Endothelial cell of umbilical vein (primary cell): ENCODE measurements around the gene MADCAM1. TPM values are rescaled to one million over a fixed set of nuclear protein-coding genes. Genes with fewer than 3 reads are reported as not detected.

ENCODE experiments used
- BruUV-seq: library from RNA; stranded (reverse); fragments of 400-500 nt; replicated peaks from 2 replicates; lab custom pipeline; 2021; lab: Mats Ljungman, UMichigan
- CTCF ChIA-PET: fragments of 300-600, 350-600 bp; sonication (Branson Sonifier 250); formaldehyde crosslinking; loops from one replicate; lab custom pipeline; 2021; ENCODE audit warnings: antibody characterized with exemption, inconsistent platforms; lab: Charles Lee
- POLR2A ChIA-PET: fragments of 300-600, 350-600 bp; sonication (Branson Sonifier 250); formaldehyde crosslinking; loops from one replicate; lab custom pipeline; 2021; ENCODE audit warnings: antibody characterized with exemption, inconsistent platforms; lab: Charles Lee
- DNase-seq: peaks from one replicate; pipeline ENCODE4 v3.0.0-alpha.2; 2011; ENCODE audit warnings: low read depth, low spot score
- FAIRE-seq: peaks from 2 replicates; lab custom pipeline; 2011; peaks lifted over from hg19 to GRCh38; lab: Jason Lieb, UNC
- H2AFZ ChIP-seq: 2 replicates; pipeline ENCODE4 v1.6.0; 2012; ENCODE audit warnings: low read depth, low read length, control low read depth, inconsistent platforms
- H3K27ac ChIP-seq: 2 replicates; pipeline ENCODE4 v1.5.1; 2011; ENCODE audit warnings: low read depth, mild to moderate bottlenecking, control low read depth, low read length, moderate library complexity; ENCODE audit not compliant: insufficient read depth
- H3K27me3 ChIP-seq, 2 experiments: 2 replicates each; pipeline versions ENCODE4 v1.6.0 to v1.6.1; 2011; ENCODE audit warnings: low read length in 2 of 2, mixed read lengths in 1 of 2; ENCODE audit not compliant: control insufficient read depth in 2 of 2, insufficient read depth in 2 of 2
- H3K36me3 ChIP-seq, 2 experiments: 2 replicates in 1 of 2; 3 replicates in 1 of 2; pipeline ENCODE4 v1.5.1; 2011; ENCODE audit warnings: low read length in 2 of 2, mild to moderate bottlenecking in 1 of 2, moderate library complexity in 1 of 2; ENCODE audit not compliant: control insufficient read depth in 2 of 2, insufficient read depth in 2 of 2; ENCODE audit errors: extremely low read depth in 1 of 2
- H3K4me1 ChIP-seq: 3 replicates; pipeline ENCODE4 v1.5.1; 2011; ENCODE audit warnings: mild to moderate bottlenecking, low read length; ENCODE audit not compliant: control insufficient read depth, insufficient read depth; ENCODE audit errors: extremely low read depth
- H3K4me2 ChIP-seq: 2 replicates; pipeline ENCODE4 v1.6.1; 2011; ENCODE audit warnings: low read length, control low read depth, mixed read lengths; ENCODE audit not compliant: insufficient read depth
- H3K4me3 ChIP-seq, 3 experiments: fragments of 200-600 bp in 1 of 3; sonication (generic), shearing (Covaris generic) in 1 of 3; replicated peaks in 1 of 3; 2 replicates each; pipeline ENCODE4 v1.5.1; 2011 to 2016; ENCODE audit warnings: control low read depth in 3 of 3, low read length in 3 of 3, mild to moderate bottlenecking in 2 of 3, inconsistent platforms in 1 of 3, low read depth in 1 of 3, moderate library complexity in 1 of 3; ENCODE audit not compliant: insufficient read depth in 1 of 3
- H3K79me2 ChIP-seq: 2 replicates; pipeline ENCODE4 v1.6.0; 2012; ENCODE audit warnings: low read length, inconsistent platforms; ENCODE audit not compliant: control insufficient read depth, insufficient read depth
- H3K9ac ChIP-seq: replicated peaks from 2 replicates; pipeline ENCODE3; 2011; ENCODE audit warnings: low read length, control low read depth; ENCODE audit not compliant: insufficient read depth; ENCODE audit errors: extremely low read depth
- H3K9me1 ChIP-seq: replicated peaks from 3 replicates; pipeline ENCODE4 v1.6.0; 2011; ENCODE audit warnings: mild to moderate bottlenecking, low read length; ENCODE audit not compliant: control insufficient read depth, insufficient read depth; ENCODE audit errors: extremely low read depth
- H3K9me3 ChIP-seq: replicated peaks from 2 replicates; pipeline ENCODE4 v1.5.1; 2012; ENCODE audit warnings: low read length, inconsistent platforms; ENCODE audit not compliant: control insufficient read depth, insufficient read depth
- H4K20me1 ChIP-seq: replicated peaks from 2 replicates; pipeline ENCODE3; 2011; ENCODE audit warnings: mild to moderate bottlenecking, low read length; ENCODE audit not compliant: control insufficient read depth, insufficient read depth; ENCODE audit errors: extremely low read depth
- CTCF ChIP-seq, 2 donors: IDR thresholded peaks; 1 replicate in 1 of 2; 2 replicates in 1 of 2; pipeline ENCODE4 v1.5.1; 2011; ENCODE audit warnings: low read length in 2 of 2, mild to moderate bottlenecking in 2 of 2, moderate library complexity in 2 of 2, control low read depth in 1 of 2, inconsistent platforms in 1 of 2, low read depth in 1 of 2; ENCODE audit not compliant: insufficient read depth in 1 of 2; ENCODE audit errors: extremely low read depth in 1 of 2
- FOS ChIP-seq: IDR thresholded peaks from 2 replicates; pipeline ENCODE4 v1.6.1; 2011; ENCODE audit warnings: mild to moderate bottlenecking, low read length, moderate library complexity, borderline replicate concordance; ENCODE audit not compliant: insufficient read depth
- MYC ChIP-seq: IDR thresholded peaks from one replicate; pipeline ENCODE4 v1.6.1; 2011; ENCODE audit warnings: mild to moderate bottlenecking, low read depth, low read length
- POLR2A ChIP-seq: IDR thresholded peaks from 2 replicates; pipeline ENCODE4 v1.6.1; 2012; ENCODE audit warnings: low read depth, mild to moderate bottlenecking, control low read depth, low read length
- dilution Hi-C: fragments of 300-500 bp; cut with MboI; formaldehyde crosslinking; loops from one replicate; pipeline ENCODE4 v1.15.0; 2019; ENCODE audit warnings: low sequenced_read_pairs; ENCODE audit not compliant: extremely low pct_ligation_motif_present
- intact Hi-C: fragments of 100-400 bp; cut with micrococcal nuclease; formaldehyde crosslinking; loops from one replicate; pipeline ENCODE4 v1.10.0; 2022
- polyA plus RNA-seq, 4 experiments: library from polyadenylated mRNA; depleted of rRNA in 3 of 4; stranded (reverse) in 3 of 4; unstranded in 1 of 4; fragments of >200 nt; gene quantifications; 2 replicates each; pipeline versions ENCODE4 v1.2.1 to v1.2.3, GENCODE V29; 2011 to 2012; ENCODE audit warnings: missing spikeins in 1 of 4
- total RNA-seq: library from RNA; stranded (reverse); gene quantifications from 2 replicates; pipeline ENCODE4 v1.2.3, GENCODE V29; 2021

Gene MADCAM1
- total and polyA plus RNA-seq, 2 donors (not counting 3 experiments of a cell fraction or from before 2014, with no cell fraction given): 0.07 to 0.31 TPM

- no peaks in the 10 kb centered on the region for H3K9me1 ChIP-seq
- H3K79me2 ChIP-seq: no peaks in the 10 kb centered on the region
- no peak overlapping the region for H3K4me2 ChIP-seq
- no peaks in the 10 kb centered on the region for H3K36me3 ChIP-seq
- H3K4me3 ChIP-seq: no peak overlapping the region
- no peaks in the 10 kb centered on the region for H4K20me1 ChIP-seq
- ChIA-PET POLR2A (no interaction called here), CTCF (no interaction called here)
- intact Hi-C loops (no loop called here), dilution Hi-C loops (no loop called here)
- no peak overlapping the region for H2AFZ ChIP-seq
- TF ChIP-seq FOS (no peak), CTCF (IDR thresholded peaks at IDR 0.05; ENCODE audit: extremely low read depth in 1 of 2, insufficient read depth in 1 of 2, low read depth in 1 of 2, low read length in 2 of 2) (no peak), MYC (no peak), POLR2A (no peak)
- FAIRE-seq (no peak), DNase-seq (no peak)
- H3K27ac ChIP-seq: no peak overlapping the region
- H3K9ac ChIP-seq: no peak overlapping the region
- no peaks in the 10 kb centered on the region for H3K9me3 ChIP-seq
- H3K27me3 ChIP-seq: peaks cover 5 to 17% of the 10 kb centered on the region in 2 experiments
- no TSS peak for BruUV-seq
- no peaks in the 10 kb centered on the region for H3K4me1 ChIP-seq
Measured at GRCh38 chr19:457636-458035, 38.6 kb upstream of the MADCAM1 start.

GRCh38 chr19:458091-459042 lies 37.9 kb upstream of the MADCAM1 start:
- Histone ChIP-seq H3K9me3 (no peaks in the 10 kb centered on the region), H4K20me1 (no peaks in the 10 kb centered on the region), H2AFZ (no peak overlapping the region), H3K27ac (no peak overlapping the region), H3K9me1 (no peaks in the 10 kb centered on the region), H3K79me2 (no peaks in the 10 kb centered on the region), H3K4me1 (no peaks in the 10 kb centered on the region), H3K4me3 (no peak overlapping the region), H3K36me3 (no peaks in the 10 kb centered on the region), H3K27me3 (peaks cover 5 to 18% of the 10 kb centered on the region in 2 experiments), H3K4me2 (no peak overlapping the region), H3K9ac (no peak overlapping the region)
- no TSS peak for BruUV-seq
- CTCF ChIA-PET: no interaction called here
- intact Hi-C loops (no loop called here), dilution Hi-C loops (no loop called here)
- no peak for FAIRE-seq
- TF ChIP-seq MYC: no peak
- no peak for DNase-seq
- POLR2A ChIA-PET: no interaction called here
